ENCODE results near the gene MAP4K5. TPM values are rescaled to one million over a fixed set of nuclear protein-coding genes. Genes with fewer than 3 reads are reported as not detected.

MAP4K5 gene
- total and polyA plus RNA-seq, 8 donors: 46.4 to 71.8 (median 62.6) TPM

DNA sequence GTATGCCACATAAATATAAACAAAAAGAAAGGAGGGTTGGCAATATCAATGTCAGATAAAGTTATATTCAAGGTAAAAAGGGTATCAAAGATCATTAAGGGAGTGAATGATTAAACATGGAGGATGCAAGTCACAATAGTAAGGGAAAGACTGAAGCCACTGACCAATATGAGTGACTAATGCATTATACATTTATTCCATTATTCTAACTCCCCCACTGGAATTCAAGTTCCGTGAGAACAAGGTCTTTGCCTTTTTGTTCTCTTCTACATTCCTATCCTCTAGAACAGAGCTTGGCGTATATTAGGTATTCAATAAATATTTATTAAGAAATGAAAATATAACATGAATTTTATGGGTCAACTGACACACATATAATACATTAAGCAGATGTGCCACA, 30.7 kb downstream of the MAP4K5 start:
- no peak for DNase-seq
- Histone ChIP-seq H3K27me3 (no peaks in the 10 kb centered on the region), H3K27ac (no peak overlapping the region), H3K9me3 (no peaks in the 10 kb centered on the region), H3K36me3 (peaks cover 0 to 5% of the 10 kb centered on the region in 2 donors), H3K4me3 (no peak overlapping the region), H3K4me1 (no peaks in the 10 kb centered on the region)
- ATAC-seq: no peak
- TF ChIP-seq, protein P1, sequence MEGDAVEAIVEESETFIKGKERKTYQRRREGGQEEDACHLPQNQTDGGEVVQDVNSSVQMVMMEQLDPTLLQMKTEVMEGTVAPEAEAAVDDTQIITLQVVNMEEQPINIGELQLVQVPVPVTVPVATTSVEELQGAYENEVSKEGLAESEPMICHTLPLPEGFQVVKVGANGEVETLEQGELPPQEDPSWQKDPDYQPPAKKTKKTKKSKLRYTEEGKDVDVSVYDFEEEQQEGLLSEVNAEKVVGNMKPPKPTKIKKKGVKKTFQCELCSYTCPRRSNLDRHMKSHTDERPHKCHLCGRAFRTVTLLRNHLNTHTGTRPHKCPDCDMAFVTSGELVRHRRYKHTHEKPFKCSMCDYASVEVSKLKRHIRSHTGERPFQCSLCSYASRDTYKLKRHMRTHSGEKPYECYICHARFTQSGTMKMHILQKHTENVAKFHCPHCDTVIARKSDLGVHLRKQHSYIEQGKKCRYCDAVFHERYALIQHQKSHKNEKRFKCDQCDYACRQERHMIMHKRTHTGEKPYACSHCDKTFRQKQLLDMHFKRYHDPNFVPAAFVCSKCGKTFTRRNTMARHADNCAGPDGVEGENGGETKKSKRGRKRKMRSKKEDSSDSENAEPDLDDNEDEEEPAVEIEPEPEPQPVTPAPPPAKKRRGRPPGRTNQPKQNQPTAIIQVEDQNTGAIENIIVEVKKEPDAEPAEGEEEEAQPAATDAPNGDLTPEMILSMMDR (IDR thresholded peaks at IDR 0.05): no peak
- intact Hi-C loops (cut with DNase I): no loop called here

DNA sequence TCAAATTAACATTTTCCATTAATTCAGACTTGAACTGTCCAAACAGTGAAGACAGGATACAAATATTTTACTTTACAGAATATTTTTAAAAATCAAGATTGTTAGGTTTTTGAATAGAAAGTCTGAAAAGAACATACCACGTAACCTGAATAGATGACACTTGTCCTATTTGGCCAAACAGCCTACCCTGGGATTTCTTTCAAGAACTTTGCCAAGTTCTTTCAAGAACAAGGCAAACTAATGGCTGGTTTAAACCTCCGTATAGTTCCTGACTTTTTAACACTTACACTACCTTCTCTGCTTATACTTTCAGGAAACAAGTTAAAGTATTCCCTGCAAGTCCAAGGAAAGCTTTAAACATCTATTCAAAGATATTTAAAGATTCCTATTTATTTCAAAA, 35.0 kb downstream of the MAP4K5 start:
- no peak overlapping the region for H3K27ac ChIP-seq
- intact Hi-C loops (cut with DNase I): no loop called here
- H3K36me3 ChIP-seq: no peaks in the 10 kb centered on the region
- TF ChIP-seq, protein P1 (IDR thresholded peaks at IDR 0.05): no peak
- H3K4me3 ChIP-seq: no peak overlapping the region
- no peaks in the 10 kb centered on the region for H3K4me1 ChIP-seq
- ATAC-seq (no peak), DNase-seq (no peak)
- H3K9me3 ChIP-seq: no peaks in the 10 kb centered on the region
- H3K27me3 ChIP-seq: no peaks in the 10 kb centered on the region

GRCh38 chr14:50489851-50490250, 42.5 kb downstream of the MAP4K5 start:
- ATAC-seq (no peak), DNase-seq (no peak)
- intact Hi-C loops (cut with DNase I): no loop called here
- Histone ChIP-seq H3K4me3 (no peak overlapping the region), H3K4me1 (no peaks in the 10 kb centered on the region), H3K36me3 (peaks cover 0 to 6% of the 10 kb centered on the region in 2 donors), H3K9me3 (no peaks in the 10 kb centered on the region), H3K27ac (no peak overlapping the region), H3K27me3 (no peaks in the 10 kb centered on the region)
- TF ChIP-seq, protein P1 (IDR thresholded peaks at IDR 0.05): no peak

GRCh38 chr14:50488521-50488920, 43.8 kb downstream of the MAP4K5 start:
- intact Hi-C loops (cut with DNase I): no loop called here
- no peak for ATAC-seq
- TF ChIP-seq, protein P1 (IDR thresholded peaks at IDR 0.05): no peak

GRCh38 chr14:50479041-50479440, 53.3 kb downstream of the MAP4K5 start:
- peaks cover 0 to 23% of the 10 kb centered on the region in 2 donors for H3K36me3 ChIP-seq
- H3K9me3 ChIP-seq: peaks cover 0 to 4% of the 10 kb centered on the region in 2 donors
- H3K4me3 ChIP-seq: no peak overlapping the region
- no peak overlapping the region for H3K27ac ChIP-seq
- TF ChIP-seq, protein P1 (IDR thresholded peaks at IDR 0.05): no peak
- intact Hi-C loops (cut with DNase I): no loop called here
- no peak for ATAC-seq
- no peaks in the 10 kb centered on the region for H3K4me1 ChIP-seq
- H3K27me3 ChIP-seq: no peaks in the 10 kb centered on the region
- no peak for DNase-seq

More at GRCh38 chr14:50488521-50488920, 43.8 kb downstream of the MAP4K5 start:
- peaks cover 0 to 6% of the 10 kb centered on the region in 2 donors for H3K36me3 ChIP-seq
- no peak overlapping the region for H3K27ac ChIP-seq
- no peak overlapping the region for H3K4me3 ChIP-seq
- no peaks in the 10 kb centered on the region for H3K27me3 ChIP-seq
- H3K9me3 ChIP-seq: no peaks in the 10 kb centered on the region
- no peak for DNase-seq
- H3K4me1 ChIP-seq: no peaks in the 10 kb centered on the region

Data from left lung (tissue), 10 donors.